GM12864 (cell line): Measurements from ENCODE around the gene ADAM23.

ENCODE experiments used
- DNase-seq: peaks from one replicate; pipeline ENCODE4 v3.0.0-alpha.2; 2011; ENCODE audit warnings: low read depth
- H3K4me3 ChIP-seq: 2 replicates; pipeline ENCODE4 v1.5.1; 2011; ENCODE audit warnings: mild to moderate bottlenecking, low read depth, low read length, control low read depth
- CTCF ChIP-seq: IDR thresholded peaks from 2 replicates; pipeline ENCODE4 v1.5.1; 2011; ENCODE audit warnings: low read depth, mild to moderate bottlenecking, moderate library complexity, low read length, control low read depth, inconsistent platforms; ENCODE audit errors: missing control alignments

The ADAM23 gene

GRCh38 chr2:206442474-206442832 is 879 bp upstream of the ADAM23 start:
- no peak for TF ChIP-seq CTCF
- no peak for DNase-seq
- no peak overlapping the region for H3K4me3 ChIP-seq

DNA sequence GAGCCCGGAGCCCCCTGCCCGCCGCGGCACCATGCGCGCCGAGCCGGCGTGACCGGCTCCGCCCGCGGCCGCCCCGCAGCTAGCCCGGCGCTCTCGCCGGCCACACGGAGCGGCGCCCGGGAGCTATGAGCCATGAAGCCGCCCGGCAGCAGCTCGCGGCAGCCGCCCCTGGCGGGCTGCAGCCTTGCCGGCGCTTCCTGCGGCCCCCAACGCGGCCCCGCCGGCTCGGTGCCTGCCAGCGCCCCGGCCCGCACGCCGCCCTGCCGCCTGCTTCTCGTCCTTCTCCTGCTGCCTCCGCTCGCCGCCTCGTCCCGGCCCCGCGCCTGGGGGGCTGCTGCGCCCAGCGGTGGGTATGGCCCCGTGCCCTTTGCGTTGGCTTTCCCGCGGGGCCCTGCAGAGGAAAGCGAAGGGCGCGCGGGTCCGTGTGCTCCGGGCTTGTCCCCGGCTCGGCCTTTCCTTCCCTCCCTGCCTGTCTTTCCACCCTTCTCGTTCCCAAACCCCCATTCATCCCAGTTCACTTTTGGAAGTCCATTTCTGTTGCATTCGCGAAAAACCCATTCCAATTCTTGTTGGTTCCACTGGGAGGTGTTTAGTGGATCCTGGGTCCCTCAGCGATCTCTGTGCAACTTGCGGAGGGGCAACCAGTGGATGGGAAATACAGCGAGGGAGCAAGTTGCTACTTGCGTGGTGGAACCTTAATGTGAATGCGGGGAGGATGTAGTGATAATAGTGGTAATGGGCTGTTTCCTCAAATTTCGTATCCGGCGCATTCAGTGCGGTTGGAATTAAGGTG is 599 bp downstream of the ADAM23 start:
- peak overlapping the region; percentile 52 for H3K4me3 ChIP-seq
- TF ChIP-seq CTCF = no peak

DNA sequence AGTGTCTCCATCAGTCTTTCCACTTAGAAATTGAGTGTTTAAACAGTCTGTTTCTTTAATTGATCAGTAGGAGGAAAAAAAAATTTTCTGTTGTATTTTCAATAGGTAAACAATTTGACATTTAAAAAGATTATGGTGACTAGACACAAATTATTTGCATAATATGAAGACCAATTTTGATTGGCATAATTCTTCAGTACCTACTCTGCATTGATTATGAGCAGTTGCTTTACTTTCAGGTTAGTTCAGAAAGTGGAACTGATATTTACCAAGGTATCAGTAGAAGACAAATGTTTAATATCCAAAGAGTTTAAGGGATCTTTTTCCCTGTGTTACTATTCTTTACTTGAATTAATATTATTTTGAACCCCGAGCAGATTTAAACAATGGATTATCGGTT is 2.6 kb downstream of the ADAM23 start:
- DNase-seq = no peak
- no peak for TF ChIP-seq CTCF
- no peak overlapping the region for H3K4me3 ChIP-seq

More for the DNA sequence above, 599 bp downstream of the ADAM23 start:
- no peak for DNase-seq

DNA sequence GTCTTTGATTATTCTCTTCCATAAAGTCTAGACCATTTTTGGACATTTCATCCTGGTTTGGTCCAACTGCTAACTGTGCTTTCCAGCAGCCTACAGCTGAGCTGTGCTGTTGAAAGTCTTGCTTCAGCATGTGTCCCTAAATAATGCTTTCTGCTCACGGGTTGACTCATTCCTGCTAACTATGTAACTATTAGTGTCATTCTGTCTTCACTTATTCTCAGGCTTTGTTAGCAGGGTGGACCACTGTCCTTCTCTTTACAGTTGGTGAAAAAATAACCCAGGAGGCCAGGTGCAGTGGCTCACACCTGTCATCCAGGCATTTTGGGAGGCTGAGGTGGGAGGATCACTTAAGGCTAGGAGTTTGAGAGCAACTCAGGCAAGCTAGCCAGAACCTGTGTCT is 8.9 kb downstream of the ADAM23 start:
- peak; percentile 44 for DNase-seq
- no peak overlapping the region for H3K4me3 ChIP-seq
- no peak for TF ChIP-seq CTCF

GRCh38 chr2:206452750-206453149 is 9.4 kb downstream of the ADAM23 start:
- no peak for DNase-seq
- no peak for TF ChIP-seq CTCF
- no peak overlapping the region for H3K4me3 ChIP-seq

DNA sequence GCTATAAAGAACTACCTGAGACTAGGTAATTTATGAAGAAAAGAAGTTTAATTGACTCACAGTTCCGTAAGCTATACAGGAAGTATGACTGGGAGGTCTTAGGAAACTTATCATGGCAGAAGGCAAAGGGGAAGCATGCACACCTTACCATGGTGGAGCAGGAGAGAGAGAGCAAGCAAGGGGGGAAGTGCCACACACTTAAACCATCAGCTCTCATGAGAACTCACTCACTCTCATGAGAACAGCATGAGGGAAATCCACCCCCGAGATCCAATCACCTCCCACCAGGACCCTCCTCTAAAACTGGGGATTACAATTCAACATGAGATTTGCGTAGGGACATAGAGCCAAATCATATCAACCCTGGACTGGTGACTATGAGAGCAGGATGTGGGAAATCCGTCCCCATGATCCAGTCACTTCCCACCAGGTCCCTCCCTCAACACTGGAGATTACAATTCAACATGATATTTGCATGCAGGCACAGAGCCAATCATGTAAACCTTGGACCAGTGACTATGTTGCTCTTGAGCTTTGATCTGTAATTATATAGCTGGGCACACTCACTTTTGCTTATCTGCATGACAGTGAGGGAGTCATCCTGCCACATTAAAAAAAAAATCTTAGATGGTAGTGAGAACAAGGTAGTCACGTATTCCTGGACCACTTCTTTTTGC is 12.9 kb downstream of the ADAM23 start:
- no peak overlapping the region for H3K4me3 ChIP-seq
- TF ChIP-seq CTCF = no peak
- DNase-seq = no peak

- DNase-seq = peak; percentile 85
- H3K4me3 ChIP-seq = no peak overlapping the region
- TF ChIP-seq CTCF = no peak
These were observed 13.9 kb downstream of the ADAM23 start for GRCh38 chr2:206457188-206457634.
